Body of pancreas (tissue), 4 donors: ENCODE measurements around the gene ORAI2. TPM values are rescaled to one million over a fixed set of nuclear protein-coding genes. Genes with fewer than 3 reads are reported as not detected.

Experiments
- ATAC-seq: fragments of 150-250 bp; one replicate; pipeline ENCODE4 v1.9.1; 2016
- DNase-seq, 4 donors: peaks; one replicate each; pipeline ENCODE4 v3.0.0-alpha.2; 2019
- H3K27ac ChIP-seq, 4 donors: fragments of 200-600 bp; sonication (generic); 1 replicate in 3 of 4; 2 replicates in 1 of 4; pipeline versions ENCODE4 v1.5.1 to v1.6.1; 2016 to 2019; ENCODE audit warnings: mild to moderate bottlenecking in 1 of 4, mixed read lengths in 1 of 4, moderate library complexity in 1 of 4
- H3K27me3 ChIP-seq, 2 donors: fragments of 200-600 bp; sonication (generic); one replicate each; pipeline ENCODE4 v1.6.0; 2016; ENCODE audit warnings: mild to moderate bottlenecking in 1 of 2
- H3K36me3 ChIP-seq, 2 donors: fragments of 200-600 bp; sonication (generic); replicated peaks in 1 of 2; 2 replicates each; pipeline ENCODE4 v1.5.1; 2016; ENCODE audit warnings: low read depth in 2 of 2; ENCODE audit not compliant: insufficient read depth in 1 of 2
- H3K4me1 ChIP-seq: fragments of 200-600 bp; sonication (generic); one replicate; pipeline ENCODE4 v1.6.0; 2016
- H3K4me3 ChIP-seq, 2 donors: fragments of 200-600 bp; sonication (generic); 1 replicate in 1 of 2; 2 replicates in 1 of 2; pipeline ENCODE4 v1.5.1; 2016 to 2019
- H3K9me3 ChIP-seq, 3 donors: fragments of 200-600 bp; sonication (generic); 1 replicate in 2 of 3; 2 replicates in 1 of 3; pipeline ENCODE4 v1.5.1; 2016
- POLR2A ChIP-seq, 3 donors: fragments of 450-650 bp; IDR thresholded peaks; one replicate each; pipeline ENCODE4 v1.6.1; 2016; ENCODE audit warnings: antibody characterized with exemption in 3 of 3, mild to moderate bottlenecking in 2 of 3
- WGBS, 2 donors: methylation state at CpG; one replicate each; pipeline ENCODE4 v1.1.5; 2017; 5-methylcytosine and 5-hydroxymethylcytosine counted together
- intact Hi-C: fragments of 100-400 bp; cut with DNase I; formaldehyde crosslinking; loops from one replicate; pipeline ENCODE4 v1.15.1; 2023
- total RNA-seq, 2 donors: library from RNA; depleted of rRNA; stranded (reverse); fragments of >200 nt; gene quantifications; one replicate each; pipeline ENCODE4 v1.1.0, GENCODE V29; 2016
- TF ChIP-seq, protein P1 (sequence below), 7 experiments: fragments of 450-650 bp in 4 of 7; fragments of 200-600 bp in 3 of 7; sonication (generic) in 3 of 7; IDR thresholded peaks; one replicate each; pipeline ENCODE4 v1.5.1; 2016 to 2019; ENCODE audit warnings: antibody characterized with exemption in 7 of 7

Gene ORAI2
- total RNA-seq, 2 donors from 2014 or later: 11.7 to 20.8 TPM

- Histone ChIP-seq H3K36me3 (peaks cover 0 to 7% of the 10 kb centered on the region in 2 donors), H3K27me3 (no peaks in the 10 kb centered on the region), H3K4me3 (no peak overlapping the region), H3K9me3 (no peaks in the 10 kb centered on the region), H3K27ac (no peak overlapping the region), H3K4me1 (no peaks in the 10 kb centered on the region)
- no peak for TF ChIP-seq POLR2A (IDR thresholded peaks at IDR 0.05)
- TF ChIP-seq, protein P1, sequence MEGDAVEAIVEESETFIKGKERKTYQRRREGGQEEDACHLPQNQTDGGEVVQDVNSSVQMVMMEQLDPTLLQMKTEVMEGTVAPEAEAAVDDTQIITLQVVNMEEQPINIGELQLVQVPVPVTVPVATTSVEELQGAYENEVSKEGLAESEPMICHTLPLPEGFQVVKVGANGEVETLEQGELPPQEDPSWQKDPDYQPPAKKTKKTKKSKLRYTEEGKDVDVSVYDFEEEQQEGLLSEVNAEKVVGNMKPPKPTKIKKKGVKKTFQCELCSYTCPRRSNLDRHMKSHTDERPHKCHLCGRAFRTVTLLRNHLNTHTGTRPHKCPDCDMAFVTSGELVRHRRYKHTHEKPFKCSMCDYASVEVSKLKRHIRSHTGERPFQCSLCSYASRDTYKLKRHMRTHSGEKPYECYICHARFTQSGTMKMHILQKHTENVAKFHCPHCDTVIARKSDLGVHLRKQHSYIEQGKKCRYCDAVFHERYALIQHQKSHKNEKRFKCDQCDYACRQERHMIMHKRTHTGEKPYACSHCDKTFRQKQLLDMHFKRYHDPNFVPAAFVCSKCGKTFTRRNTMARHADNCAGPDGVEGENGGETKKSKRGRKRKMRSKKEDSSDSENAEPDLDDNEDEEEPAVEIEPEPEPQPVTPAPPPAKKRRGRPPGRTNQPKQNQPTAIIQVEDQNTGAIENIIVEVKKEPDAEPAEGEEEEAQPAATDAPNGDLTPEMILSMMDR (IDR thresholded peaks at IDR 0.05): no peak
- WGBS, 2 donors: 88 to 95% methylated on average over 5 of the region's 5 CpGs
- DNase-seq: no peak
- ATAC-seq: no peak
- intact Hi-C loops: no loop called here
Observed at GRCh38 chr7:102418592-102418991, 14.8 kb upstream of the ORAI2 start.

GRCh38 chr7:102421706-102422240 is 11.6 kb upstream of the ORAI2 start:
- Histone ChIP-seq H3K27ac (no peak overlapping the region), H3K9me3 (no peaks in the 10 kb centered on the region), H3K4me3 (no peak overlapping the region), H3K36me3 (peaks cover 0 to 7% of the 10 kb centered on the region in 2 donors), H3K4me1 (no peaks in the 10 kb centered on the region), H3K27me3 (no peaks in the 10 kb centered on the region)
- 91 to 92% methylated on average over 10 of the region's 10 CpGs for WGBS, 2 donors
- no peak for ATAC-seq
- no peak for TF ChIP-seq POLR2A (IDR thresholded peaks at IDR 0.05)
- TF ChIP-seq, protein P1 (IDR thresholded peaks at IDR 0.05): no peak
- intact Hi-C loops: no loop called here
- DNase-seq: no peak

GRCh38 chr7:102424129-102424551 is 9.2 kb upstream of the ORAI2 start:
- DNase-seq (no peak), ATAC-seq (no peak)
- Histone ChIP-seq H3K27me3 (no peaks in the 10 kb centered on the region), H3K4me3 (no peak overlapping the region), H3K9me3 (no peaks in the 10 kb centered on the region), H3K27ac (no peak overlapping the region), H3K36me3 (peaks cover 0 to 7% of the 10 kb centered on the region in 2 donors), H3K4me1 (no peaks in the 10 kb centered on the region)
- intact Hi-C loops: no loop called here
- no peak for TF ChIP-seq POLR2A (IDR thresholded peaks at IDR 0.05)
- TF ChIP-seq, protein P1 (IDR thresholded peaks at IDR 0.05): no peak
- WGBS, 2 donors: 80 to 90% methylated on average over 2 to 12 of the region's 12 CpGs

DNA sequence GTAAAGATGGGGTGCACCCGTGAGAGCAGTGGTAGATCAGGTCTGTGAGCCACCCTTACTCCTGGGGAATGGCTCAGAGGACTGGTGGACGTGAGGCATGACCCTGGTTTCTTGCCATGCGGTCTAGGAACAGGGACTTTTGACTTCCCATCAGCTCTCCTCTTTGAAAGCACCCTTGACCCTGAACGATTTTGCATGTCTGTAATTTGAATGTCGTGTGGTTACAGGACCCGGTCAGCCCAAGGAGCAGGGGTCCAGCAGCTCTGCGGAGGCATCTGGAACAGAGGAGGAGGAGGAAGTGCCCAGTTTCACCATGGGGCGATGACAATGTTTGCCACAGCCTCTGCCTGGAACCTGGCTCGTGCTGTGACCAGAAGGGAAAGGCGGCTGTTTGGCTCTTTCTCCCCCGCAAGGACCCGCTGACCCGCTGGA is 8.6 kb upstream of the ORAI2 start:
- WGBS, 2 donors: 74 to 80% methylated on average over 2 to 13 of the region's 13 CpGs
- H3K9me3 ChIP-seq: no peaks in the 10 kb centered on the region
- peaks cover 0 to 7% of the 10 kb centered on the region in 2 donors for H3K36me3 ChIP-seq
- no peak overlapping the region for H3K4me3 ChIP-seq
- intact Hi-C loops: no loop called here
- TF ChIP-seq, protein P1 (IDR thresholded peaks at IDR 0.05): no peak
- TF ChIP-seq POLR2A (IDR thresholded peaks at IDR 0.05): no peak
- DNase-seq: peak in 1 of 4 donors; percentile 34
- no peaks in the 10 kb centered on the region for H3K27me3 ChIP-seq
- ATAC-seq: no peak
- peak overlapping the region in 1 of 4 donors; percentile 70 for H3K27ac ChIP-seq
- no peaks in the 10 kb centered on the region for H3K4me1 ChIP-seq
